DMS53 treated with DMSO at 0.1 percent for 48 hours (cell line): ENCODE results near the gene KMT5C.

Experiments used
- DNase-seq: peaks from one replicate; lab custom pipeline; 2025; ENCODE audit not compliant: unreplicated experiment; lab: John Stamatoyannopoulos, UW

KMT5C gene

GRCh38 chr19:55346725-55347441 lies 7.2 kb downstream of the KMT5C start:
- DNase-seq = no peak

GRCh38 chr19:55347442-55348009 lies 7.8 kb downstream of the KMT5C start:
- no peak for DNase-seq

- no peak for DNase-seq
Measured at GRCh38 chr19:55348317-55349034, 8.8 kb downstream of the KMT5C start.

- no peak for DNase-seq
Measured at GRCh38 chr19:55350620-55351315, 11.1 kb downstream of the KMT5C start.

- DNase-seq = no peak
Measured at GRCh38 chr19:55352040-55352439, 12.4 kb downstream of the KMT5C start.

GRCh38 chr19:55352549-55353145 lies 13.0 kb downstream of the KMT5C start:
- DNase-seq = no peak

- DNase-seq = no peak
Measured at GRCh38 chr19:55353356-55353802, 13.7 kb downstream of the KMT5C start.

- DNase-seq = no peak
Measured at GRCh38 chr19:55353803-55354697, 14.4 kb downstream of the KMT5C start.

- no peak for DNase-seq
Measured at GRCh38 chr19:55354698-55355212, 15.1 kb downstream of the KMT5C start, which contains the start of gene COX6B2. Gene COX6B2, minus strand, starts transcription at chr19:55354719. Its CDS starts 198 bp downstream, at chr19:55354521.

GRCh38 chr19:55355213-55355821 lies 15.6 kb downstream of the KMT5C start:
- DNase-seq = no peak

- no peak for DNase-seq
Measured at GRCh38 chr19:55358493-55358892, 18.8 kb downstream of the KMT5C start.

GRCh38 chr19:55358943-55359908 lies 19.6 kb downstream of the KMT5C start:
- no peak for DNase-seq

GRCh38 chr19:55360902-55361301 lies 21.2 kb downstream of the KMT5C start:
- no peak for DNase-seq

GRCh38 chr19:55362174-55362989 lies 22.7 kb downstream of the KMT5C start:
- DNase-seq = no peak

GRCh38 chr19:55362990-55363716 lies 23.5 kb downstream of the KMT5C start, which contains the start of gene GARIN5B:
Gene GARIN5B, minus strand, starts transcription at chr19:55363260. Its CDS starts 194 bp downstream, at chr19:55363066.
- no peak for DNase-seq

- DNase-seq = no peak
Measured at GRCh38 chr19:55365245-55365644, 25.6 kb downstream of the KMT5C start.

GRCh38 chr19:55365964-55366363 lies 26.3 kb downstream of the KMT5C start:
- DNase-seq = no peak
